ENCODE data around the gene SH3RF2.
A peak's percentile ranks its signal among the peaks of the same experiment; 100 is the strongest.

The SH3RF2 gene

GRCh38 chr5:145931718-145932117, 4.7 kb upstream of the SH3RF2 start:
- Histone ChIP-seq H3K27me3 (ENCODE audit: low read depth, low read length) (peaks cover 12% of the 10 kb centered on the region), H4K20me1 (ENCODE audit: insufficient read depth, low read length) (no peaks in the 10 kb centered on the region), H3K4me3 (ENCODE audit: low read length) (no peak overlapping the region), H2AFZ (ENCODE audit: low read depth, low read length) (no peak overlapping the region), H3K9ac (ENCODE audit: low read length) (no peak overlapping the region), H3K9me3 (ENCODE audit: insufficient read depth, low read length) (no peaks in the 10 kb centered on the region), H3K27ac (ENCODE audit: low read length) (no peak overlapping the region), H3K36me3 (replicated peaks; ENCODE audit: low read depth, low read length) (no peaks in the 10 kb centered on the region), H3K4me2 (ENCODE audit: low read length) (no peak overlapping the region), H3K4me1 (ENCODE audit: low read length) (peaks cover 7% of the 10 kb centered on the region), H3K79me2 (ENCODE audit: low read length) (no peaks in the 10 kb centered on the region)
- TF ChIP-seq EZH2phosphoT487 (IDR thresholded peaks at IDR 0.05; ENCODE audit: low read depth) (no peak), CTCF (IDR thresholded peaks at IDR 0.05; ENCODE audit: low read depth, low read length) (no peak)

GRCh38 chr5:145934276-145934675, 2.1 kb upstream of the SH3RF2 start:
- no peaks in the 10 kb centered on the region for H3K9me3 ChIP-seq (ENCODE audit: insufficient read depth, low read length)
- no peak overlapping the region for H3K27ac ChIP-seq (ENCODE audit: low read length)
- no peaks in the 10 kb centered on the region for H3K36me3 ChIP-seq (replicated peaks; ENCODE audit: low read depth, low read length)
- no peak overlapping the region for H2AFZ ChIP-seq (ENCODE audit: low read depth, low read length)
- TF ChIP-seq CTCF (IDR thresholded peaks at IDR 0.05; ENCODE audit: low read depth, low read length) (no peak), EZH2phosphoT487 (IDR thresholded peaks at IDR 0.05; ENCODE audit: low read depth) (no peak)
- no peak overlapping the region for H3K9ac ChIP-seq (ENCODE audit: low read length)
- no peak overlapping the region for H3K4me2 ChIP-seq (ENCODE audit: low read length)
- no peaks in the 10 kb centered on the region for H4K20me1 ChIP-seq (ENCODE audit: insufficient read depth, low read length)
- H3K79me2 ChIP-seq (ENCODE audit: low read length) = no peaks in the 10 kb centered on the region
- H3K27me3 ChIP-seq (ENCODE audit: low read depth, low read length) = peaks cover 33% of the 10 kb centered on the region
- H3K4me3 ChIP-seq (ENCODE audit: low read length) = no peak overlapping the region
- H3K4me1 ChIP-seq (ENCODE audit: low read length) = peaks cover 18% of the 10 kb centered on the region

GRCh38 chr5:145937432-145938250, 1.3 kb downstream of the SH3RF2 start:
- H3K27me3 ChIP-seq (ENCODE audit: low read depth, low read length) = peaks cover 57% of the 10 kb centered on the region
- no peak overlapping the region for H3K27ac ChIP-seq (ENCODE audit: low read length)
- no peak overlapping the region for H3K9ac ChIP-seq (ENCODE audit: low read length)
- H3K4me3 ChIP-seq (ENCODE audit: low read length) = peak overlapping the region; percentile 70
- H4K20me1 ChIP-seq (ENCODE audit: insufficient read depth, low read length) = no peaks in the 10 kb centered on the region
- H3K36me3 ChIP-seq (replicated peaks; ENCODE audit: low read depth, low read length) = no peaks in the 10 kb centered on the region
- peak overlapping the region; percentile 68 for H3K4me2 ChIP-seq (ENCODE audit: low read length)
- H3K9me3 ChIP-seq (ENCODE audit: insufficient read depth, low read length) = no peaks in the 10 kb centered on the region
- TF ChIP-seq CTCF (IDR thresholded peaks at IDR 0.05; ENCODE audit: low read depth, low read length) (no peak), EZH2phosphoT487 (IDR thresholded peaks at IDR 0.05; ENCODE audit: low read depth) (no peak)
- H2AFZ ChIP-seq (ENCODE audit: low read depth, low read length) = no peak overlapping the region
- no peaks in the 10 kb centered on the region for H3K79me2 ChIP-seq (ENCODE audit: low read length)
- H3K4me1 ChIP-seq (ENCODE audit: low read length) = peaks cover 18% of the 10 kb centered on the region

GRCh38 chr5:145938776-145939539, 2.6 kb downstream of the SH3RF2 start:
- Histone ChIP-seq H3K27me3 (ENCODE audit: low read depth, low read length) (peaks cover 54% of the 10 kb centered on the region), H2AFZ (ENCODE audit: low read depth, low read length) (no peak overlapping the region), H3K27ac (ENCODE audit: low read length) (no peak overlapping the region), H3K4me1 (ENCODE audit: low read length) (peaks cover 18% of the 10 kb centered on the region), H3K9me3 (ENCODE audit: insufficient read depth, low read length) (no peaks in the 10 kb centered on the region), H3K79me2 (ENCODE audit: low read length) (no peaks in the 10 kb centered on the region), H3K4me2 (ENCODE audit: low read length) (no peak overlapping the region), H3K36me3 (replicated peaks; ENCODE audit: low read depth, low read length) (no peaks in the 10 kb centered on the region), H4K20me1 (ENCODE audit: insufficient read depth, low read length) (no peaks in the 10 kb centered on the region), H3K9ac (ENCODE audit: low read length) (no peak overlapping the region), H3K4me3 (ENCODE audit: low read length) (no peak overlapping the region)
- TF ChIP-seq EZH2phosphoT487 (IDR thresholded peaks at IDR 0.05; ENCODE audit: low read depth) = no peak
- TF ChIP-seq CTCF (IDR thresholded peaks at IDR 0.05; ENCODE audit: low read depth, low read length) = no peak
